ENCODE data around the gene DCAF17.
"Not testable (repeated sequence)": the region's sequence is repeated elsewhere in the genome, so short reads cannot be mapped to it uniquely, and the experiment has no call there.

The DCAF17 gene

DNA sequence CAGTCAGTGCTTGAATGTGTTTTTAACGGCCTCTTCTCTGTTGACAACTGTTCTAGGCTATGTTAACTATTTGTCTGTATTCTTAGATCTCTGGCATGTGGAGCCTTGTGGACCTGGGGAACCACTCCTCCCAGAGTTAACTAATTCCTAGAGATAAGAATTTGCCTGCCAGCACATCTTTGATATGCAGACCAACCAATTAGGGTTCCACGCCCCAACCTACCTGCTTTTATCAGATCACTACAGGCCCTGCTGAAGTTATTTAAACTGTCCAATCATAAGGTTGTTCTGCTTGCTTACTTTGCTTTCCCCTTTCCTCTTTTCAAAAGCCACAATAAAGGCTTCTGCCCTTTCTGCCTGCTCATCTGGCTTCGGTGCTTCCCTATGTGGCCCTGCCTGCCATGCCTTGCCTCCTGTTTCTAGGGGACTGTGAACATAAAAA lies 79.7 kb downstream of the DCAF17 start:
- no peak for DNase-seq (ENCODE audit: low read depth, low spot score)

- DNase-seq (ENCODE audit: low read depth, low spot score): no peak
These were observed 81.0 kb downstream of the DCAF17 start for GRCh38 chr2:171514908-171515582.

DNA sequence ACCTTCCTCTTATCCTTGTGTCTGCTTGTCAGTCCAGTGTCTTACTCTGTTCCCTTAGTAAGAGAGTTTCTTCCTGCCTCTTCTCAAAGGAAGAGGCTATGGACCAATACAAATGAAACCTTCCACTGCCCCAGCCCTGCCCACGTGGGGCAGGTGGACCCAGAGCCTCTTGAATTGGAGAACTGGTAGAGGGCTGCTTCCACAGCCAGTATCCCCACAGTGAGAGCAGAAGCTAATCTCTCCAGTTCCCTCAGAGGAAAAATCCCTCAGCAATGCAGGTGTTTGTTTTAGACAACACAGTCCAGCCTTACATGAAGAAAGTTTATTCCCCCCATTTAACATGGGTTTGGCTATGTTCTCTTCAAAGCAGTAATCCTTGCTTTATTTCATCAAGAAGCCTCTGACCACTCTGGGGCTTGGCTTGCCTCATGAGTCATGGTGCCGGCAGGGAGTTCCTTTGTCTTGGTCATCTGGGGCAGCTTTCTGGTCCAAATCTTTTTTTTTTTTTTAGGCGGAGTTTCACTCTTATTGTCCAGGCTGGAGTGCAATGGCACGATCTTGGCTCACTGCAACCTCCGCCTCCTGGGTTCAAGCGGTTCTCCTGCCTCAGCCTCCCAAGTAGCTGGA lies 81.8 kb downstream of the DCAF17 start:
- no peak for DNase-seq (ENCODE audit: low read depth, low spot score)

DNA sequence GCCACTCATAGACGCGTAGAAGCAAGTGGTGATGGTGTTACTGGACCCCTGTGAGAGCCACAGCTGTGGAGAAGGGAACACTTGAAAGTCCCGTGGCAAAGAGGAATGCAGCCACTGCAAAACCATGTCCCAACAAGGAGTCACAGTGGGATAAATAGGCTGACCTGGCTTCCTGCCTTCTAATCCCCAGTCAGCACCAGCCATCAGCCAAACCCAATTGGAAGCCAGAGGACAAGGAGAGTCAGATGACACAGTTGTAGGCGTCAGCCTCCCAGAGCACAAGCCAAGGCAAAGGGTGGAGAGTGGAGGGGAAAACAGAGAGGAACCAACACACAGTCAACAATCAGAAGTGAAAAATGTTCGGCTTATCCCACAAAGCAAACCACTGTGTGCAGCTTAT lies 82.8 kb downstream of the DCAF17 start:
- no peak for DNase-seq (ENCODE audit: low read depth, low spot score)

GRCh38 chr2:171520471-171520870 lies 86.4 kb downstream of the DCAF17 start:
- DNase-seq (ENCODE audit: low read depth, low spot score): no peak

DNA sequence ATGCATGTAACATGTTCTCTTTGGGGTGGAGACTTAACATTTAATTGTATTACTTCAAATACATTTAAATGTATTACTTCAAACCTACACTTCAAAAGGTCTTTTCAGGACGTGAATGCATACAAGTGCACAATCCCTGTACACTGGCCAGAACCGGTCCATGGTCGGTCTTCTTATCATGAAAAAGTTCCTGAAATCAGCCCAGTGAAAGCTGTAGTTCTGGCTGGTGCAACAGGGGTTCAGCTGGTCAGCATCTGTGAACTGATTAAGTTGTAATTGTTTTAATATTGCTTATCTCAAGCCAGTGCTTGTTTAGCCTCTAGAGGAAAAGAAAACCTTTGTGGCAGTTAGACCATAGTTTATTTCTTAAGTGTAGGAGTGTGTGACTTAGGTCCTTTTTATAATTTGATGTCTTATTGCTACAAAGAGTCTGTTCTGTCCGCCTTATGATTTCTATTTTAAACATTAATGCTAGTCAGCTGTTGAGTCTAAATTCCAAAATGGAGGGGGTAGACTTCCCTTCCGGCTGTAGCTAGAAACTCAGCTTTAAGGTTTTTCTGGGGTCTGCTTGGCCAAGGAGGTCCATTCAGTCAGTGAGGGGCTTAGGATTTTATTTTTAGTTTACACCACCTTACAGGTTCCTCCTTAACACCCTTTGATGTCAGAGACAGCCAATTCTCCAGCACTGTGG lies 87.5 kb downstream of the DCAF17 start:
- DNase-seq (ENCODE audit: low read depth, low spot score): no peak

DNA sequence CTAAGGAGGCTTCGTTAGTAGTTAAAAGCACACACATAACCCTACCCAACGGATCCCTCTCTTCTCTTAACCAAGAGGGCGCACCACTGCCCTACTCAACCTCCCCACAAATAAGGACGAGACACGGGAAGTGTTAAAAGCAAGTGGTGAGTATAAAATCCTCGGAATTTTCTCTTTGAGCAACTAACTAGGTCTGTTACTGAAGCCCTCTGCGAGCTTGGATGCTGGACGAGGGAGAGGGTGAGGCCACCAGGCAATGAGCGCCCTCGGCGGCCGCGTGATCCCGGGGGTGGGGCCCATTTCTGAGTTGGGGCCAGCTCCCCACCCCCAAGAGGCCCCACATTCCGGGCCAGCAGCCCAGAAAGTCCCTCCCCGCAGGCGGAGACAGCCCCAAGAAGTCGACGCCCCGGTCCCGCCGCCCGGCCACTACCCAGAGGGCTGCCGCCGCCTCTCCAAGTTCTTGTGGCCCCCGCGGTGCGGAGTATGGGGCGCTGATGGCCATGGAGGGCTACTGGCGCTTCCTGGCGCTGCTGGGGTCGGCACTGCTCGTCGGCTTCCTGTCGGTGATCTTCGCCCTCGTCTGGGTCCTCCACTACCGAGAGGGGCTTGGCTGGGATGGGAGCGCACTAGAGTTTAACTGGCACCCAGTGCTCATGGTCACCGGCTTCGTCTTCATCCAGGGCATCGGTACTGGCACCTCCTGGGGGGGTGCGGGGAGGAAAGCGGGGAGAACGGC lies 88.2 kb downstream of the DCAF17 start, which contains the start of gene CYBRD1:
CYBRD1 (plus strand) TSS at position 423 of the 736 bp plus-strand sequence; CDS start at position 495, 72 bp downstream.
- DNase-seq (ENCODE audit: low read depth, low spot score): no peak

GRCh38 chr2:171522788-171523087 lies 88.7 kb downstream of the DCAF17 start:
- DNase-seq (ENCODE audit: low read depth, low spot score): no peak

- DNase-seq (ENCODE audit: low read depth, low spot score): no peak
These were observed 89.3 kb downstream of the DCAF17 start for GRCh38 chr2:171523088-171524017.

DNA sequence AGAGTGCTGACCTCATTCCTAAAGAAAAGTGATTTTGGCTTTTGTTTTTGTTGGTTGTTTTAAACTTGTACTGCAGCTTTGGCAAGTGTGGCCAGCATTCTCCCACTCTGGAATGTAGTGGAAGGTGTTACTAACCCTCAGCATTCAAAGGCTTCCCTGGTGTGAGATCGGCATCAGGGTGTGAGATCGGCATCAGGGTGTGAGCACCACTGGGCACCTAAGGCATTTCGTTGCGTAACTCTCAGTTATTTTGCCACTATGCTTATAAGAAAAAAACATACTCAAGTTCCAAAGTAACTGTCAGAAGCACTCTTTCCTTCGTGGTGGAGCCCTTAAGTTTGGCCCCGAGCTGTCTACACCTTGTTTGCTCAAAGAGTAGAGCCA lies 90.0 kb downstream of the DCAF17 start:
- DNase-seq (ENCODE audit: low read depth, low spot score): no peak

DNA sequence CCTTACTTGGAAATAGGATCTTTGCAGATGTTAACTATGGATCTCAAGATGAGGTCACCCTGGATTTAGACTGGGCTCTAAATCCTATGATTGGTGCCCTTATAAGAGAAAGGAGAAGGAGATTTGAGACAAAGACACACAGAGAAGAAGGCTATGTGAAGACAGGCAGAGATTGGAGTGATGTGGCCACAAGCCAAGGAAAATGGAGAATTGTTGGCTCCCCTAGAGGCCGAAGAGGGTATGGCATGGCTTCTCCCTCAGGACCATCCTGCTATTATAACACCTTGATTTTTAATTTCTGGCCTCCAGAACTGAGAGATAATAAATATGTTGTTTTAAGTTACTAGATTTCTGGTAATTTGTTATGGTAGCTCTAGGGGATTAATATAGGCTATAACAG lies 95.9 kb downstream of the DCAF17 start:
- DNase-seq (ENCODE audit: low read depth, low spot score): no peak

GRCh38 chr2:171530378-171530777 lies 96.4 kb downstream of the DCAF17 start:
- DNase-seq (ENCODE audit: low read depth, low spot score): no peak

DNA sequence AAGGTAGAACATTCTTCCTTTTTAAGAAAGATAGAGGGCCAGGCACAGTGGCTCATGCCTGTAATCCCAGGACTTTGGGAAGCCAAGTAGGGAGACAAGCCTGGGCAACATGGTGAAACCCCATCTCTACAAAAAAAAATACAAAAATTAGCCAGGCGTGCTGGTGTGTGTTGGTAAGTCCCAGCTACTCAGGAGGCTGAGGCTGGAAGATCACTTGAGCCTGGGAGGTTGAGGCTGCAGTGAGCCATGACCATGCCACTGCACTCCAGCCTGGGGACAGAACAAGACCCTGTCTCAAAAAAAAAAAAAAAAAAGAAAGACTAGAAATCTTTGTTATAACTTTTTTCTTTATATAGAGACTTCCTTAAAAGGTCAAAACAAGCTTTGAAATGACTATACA lies 96.8 kb downstream of the DCAF17 start:
- DNase-seq (ENCODE audit: low read depth, low spot score): not testable (repeated sequence)

GRCh38 chr2:171531291-171531690 lies 97.3 kb downstream of the DCAF17 start:
- DNase-seq (ENCODE audit: low read depth, low spot score): no peak

GRCh38 chr2:171531836-171532450 lies 97.9 kb downstream of the DCAF17 start:
- no peak for DNase-seq (ENCODE audit: low read depth, low spot score)

DNA sequence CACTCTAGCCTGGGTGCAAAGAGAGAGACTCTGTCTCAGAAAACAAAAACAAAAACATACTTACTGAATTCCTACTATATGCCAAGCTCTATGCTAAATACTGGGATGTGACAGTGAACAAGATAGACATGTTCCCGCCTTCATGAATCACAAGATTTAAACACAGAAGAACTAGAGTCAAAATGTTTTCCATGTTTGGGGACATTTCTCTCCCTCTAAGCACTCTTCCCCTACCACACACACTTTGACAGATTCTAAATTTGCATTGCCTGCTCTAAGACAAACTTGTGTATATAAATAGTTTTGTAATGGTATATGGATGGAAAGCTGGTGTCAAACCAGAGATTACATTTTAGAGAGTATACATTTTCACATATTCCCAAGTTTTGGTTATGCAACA lies 99.3 kb downstream of the DCAF17 start:
- DNase-seq (ENCODE audit: low read depth, low spot score): no peak
